Spleen (tissue), 11 donors: ENCODE data around the gene KTN1. TPM values are rescaled to one million over a fixed set of nuclear protein-coding genes. Genes with fewer than 3 reads are reported as not detected.

Source experiments
- DNase-seq: peaks from one replicate; pipeline ENCODE4 v3.0.0-alpha.2; 2020
- H3K27ac ChIP-seq, 8 donors: fragments of 200-600 bp; sonication (generic) in 7 of 8; 1 replicate in 4 of 8; 2 replicates in 4 of 8; pipeline versions ENCODE4 v1.5.0 to v1.8.0; 2016 to 2021; ENCODE audit warnings: inconsistent platforms in 4 of 8, mild to moderate bottlenecking in 4 of 8, moderate library complexity in 1 of 8
- H3K27me3 ChIP-seq, 7 donors: fragments of 200-600 bp; sonication (generic) in 6 of 7; replicated peaks in 1 of 7; 1 replicate in 4 of 7; 2 replicates in 3 of 7; pipeline versions ENCODE4 v1.5.0 to v1.8.0; 2016 to 2021; ENCODE audit warnings: inconsistent platforms in 3 of 7, mild to moderate bottlenecking in 1 of 7
- H3K36me3 ChIP-seq, 6 donors: fragments of 200-600 bp; sonication (generic) in 5 of 6; 1 replicate in 4 of 6; 2 replicates in 2 of 6; pipeline versions ENCODE4 v1.5.0 to v1.8.0; 2016 to 2021; ENCODE audit warnings: inconsistent platforms in 2 of 6
- H3K4me1 ChIP-seq, 6 donors: fragments of 200-600 bp; sonication (generic) in 5 of 6; 1 replicate in 3 of 6; 2 replicates in 3 of 6; pipeline versions ENCODE4 v1.5.0 to v1.8.0; 2016 to 2021; ENCODE audit warnings: inconsistent platforms in 3 of 6
- H3K4me3 ChIP-seq, 8 donors: fragments of 200-600 bp; sonication (generic) in 7 of 8; 1 replicate in 4 of 8; 2 replicates in 4 of 8; pipeline versions ENCODE4 v1.5.0 to v1.8.0; 2016 to 2021; ENCODE audit warnings: inconsistent platforms in 4 of 8, mild to moderate bottlenecking in 4 of 8, moderate library complexity in 2 of 8
- H3K9me3 ChIP-seq, 8 donors: fragments of 200-600 bp; sonication (generic) in 7 of 8; 1 replicate in 4 of 8; 2 replicates in 4 of 8; pipeline versions ENCODE4 v1.5.0 to v1.8.0; 2016 to 2021; ENCODE audit warnings: inconsistent platforms in 4 of 8
- CTCF ChIP-seq, 11 experiments: fragments of 200-600 bp in 7 of 11; fragments of 450-650 bp in 4 of 11; sonication (generic) in 4 of 11; IDR thresholded peaks in 8 of 11; conservative IDR thresholded peaks in 3 of 11; 1 replicate in 7 of 11; 2 replicates in 4 of 11; pipeline versions ENCODE4 v1.4.0 to v1.8.0; 2016 to 2021; ENCODE audit warnings: antibody characterized with exemption in 11 of 11, inconsistent platforms in 4 of 11, mild to moderate bottlenecking in 1 of 11
- POLR2A ChIP-seq, 3 donors: fragments of 450-650 bp; IDR thresholded peaks; one replicate each; pipeline ENCODE4 v1.5.1; 2017; ENCODE audit warnings: antibody characterized with exemption in 3 of 3, mild to moderate bottlenecking in 1 of 3
- POLR2AphosphoS5 ChIP-seq, 3 donors: sonication (generic); formaldehyde crosslinking; IDR thresholded peaks; one replicate each; pipeline ENCODE4 v1.5.1; 2017; ENCODE audit warnings: antibody characterized with exemption in 3 of 3
- WGBS, 5 donors: extraction: QIAGEN DNeasy Blood & Tissue Kit in 3 of 5; methylation state at CpG; one replicate each; pipeline versions ENCODE4 v1.1.5 to v1.1.7; 2013 to 2018; 5-methylcytosine and 5-hydroxymethylcytosine counted together
- intact Hi-C: fragments of 100-400 bp; cut with DNase I; formaldehyde crosslinking; loops from one replicate; pipeline ENCODE4 v1.15.0; 2023; ENCODE audit warnings: low total_unique reads
- polyA plus RNA-seq, 3 donors: library from polyadenylated mRNA; stranded (reverse); fragments of 200-250 nt; gene quantifications; one replicate each; pipeline ENCODE4 v1.2.1, GENCODE V29; 2013
- total RNA-seq, 7 donors: library from RNA; depleted of rRNA in 3 of 7; stranded (reverse); fragments of >200 nt in 3 of 7; fragmentation: NEBNext Ultra II Directional in 4 of 7; extraction: Animal tissue kit (Norgen Biotek cat#: 25700) in 4 of 7; gene quantifications; one replicate each; pipeline versions ENCODE4 v1.1.0 to v1.2.1, GENCODE V29; 2016 to 2021
- donor health status: healthy with polysubstance abuse.
- donor health status: DM: no; HTN: no; CAD: no; lungs with moderate emphysema.
- donor health status: DM: no; HTN: no; CAD: no.
- donor health status: Bipolar disorder and iron deficiency.
- donor health status: healthy.
- donor health status: DM: no; HTN: no; CAD: no.
- donor health status: DM: yes; HTN: yes; CAD: no.

The KTN1 gene
- total and polyA plus RNA-seq, 10 donors = 53.1 to 139 (median 114) TPM

GRCh38 chr14:55593698-55594097 is 13.7 kb downstream of the KTN1 start:
- intact Hi-C loops = no loop called here
- H3K9me3 ChIP-seq = peaks cover 0 to 14% (median 3%) of the 10 kb centered on the region in 8 donors
- H3K4me3 ChIP-seq = no peak overlapping the region
- no peaks in the 10 kb centered on the region for H3K27me3 ChIP-seq
- TF ChIP-seq POLR2A (IDR thresholded peaks at IDR 0.05) (no peak), POLR2AphosphoS5 (IDR thresholded peaks at IDR 0.05) (no peak), CTCF (IDR thresholded peaks at IDR 0.05 in 8 of 11, conservative IDR thresholded peaks at IDR 0.05 in 3 of 11) (no peak)
- WGBS, 5 donors = 64 to 71% (median 70%) methylated on average over 2 of the region's 2 CpGs
- no peak for DNase-seq
- no peaks in the 10 kb centered on the region for H3K36me3 ChIP-seq
- peaks cover 0 to 63% (median 26%) of the 10 kb centered on the region in 6 donors for H3K4me1 ChIP-seq
- H3K27ac ChIP-seq = no peak overlapping the region

- Histone ChIP-seq H3K9me3 (peaks cover 0 to 18% (median 3%) of the 10 kb centered on the region in 8 donors), H3K4me1 (peaks cover 6 to 52% (median 14%) of the 10 kb centered on the region in 6 donors), H3K27me3 (no peaks in the 10 kb centered on the region), H3K27ac (no peak overlapping the region), H3K36me3 (peaks cover 0 to 25% (median 2%) of the 10 kb centered on the region in 6 donors), H3K4me3 (no peak overlapping the region)
- DNase-seq = no peak
- TF ChIP-seq CTCF (IDR thresholded peaks at IDR 0.05 in 8 of 11, conservative IDR thresholded peaks at IDR 0.05 in 3 of 11) (no peak), POLR2A (IDR thresholded peaks at IDR 0.05) (no peak), POLR2AphosphoS5 (IDR thresholded peaks at IDR 0.05) (no peak)
- WGBS, 5 donors = 80 to 95% (median 90%) methylated on average over 14 of the region's 14 CpGs
- intact Hi-C loops = no loop called here
Observed at GRCh38 chr14:55599250-55599879, 19.4 kb downstream of the KTN1 start.

GRCh38 chr14:55600784-55601561 is 21.0 kb downstream of the KTN1 start:
- peaks cover 0 to 25% (median 2%) of the 10 kb centered on the region in 6 donors for H3K36me3 ChIP-seq
- no peak for TF ChIP-seq POLR2A (IDR thresholded peaks at IDR 0.05)
- no peak for TF ChIP-seq CTCF (IDR thresholded peaks at IDR 0.05 in 8 of 11, conservative IDR thresholded peaks at IDR 0.05 in 3 of 11)
- no peak for TF ChIP-seq POLR2AphosphoS5 (IDR thresholded peaks at IDR 0.05)
- no peak overlapping the region for H3K4me3 ChIP-seq
- no peaks in the 10 kb centered on the region for H3K27me3 ChIP-seq
- peaks cover 0 to 18% (median 3%) of the 10 kb centered on the region in 8 donors for H3K9me3 ChIP-seq
- peaks cover 6 to 62% (median 16%) of the 10 kb centered on the region in 6 donors for H3K4me1 ChIP-seq
- DNase-seq = no peak
- H3K27ac ChIP-seq = no peak overlapping the region
- 81 to 91% (median 89%) methylated on average over 5 of the region's 5 CpGs for WGBS, 5 donors
- intact Hi-C loops = no loop called here

- WGBS, 5 donors = 86 to 94% (median 88%) methylated on average over 4 of the region's 4 CpGs
- Histone ChIP-seq H3K27ac (no peak overlapping the region), H3K4me3 (no peak overlapping the region), H3K36me3 (peaks cover 0 to 26% (median 2%) of the 10 kb centered on the region in 6 donors), H3K27me3 (no peaks in the 10 kb centered on the region), H3K4me1 (peaks cover 6 to 86% (median 17%) of the 10 kb centered on the region in 6 donors), H3K9me3 (peaks cover 0 to 5% (median 0%) of the 10 kb centered on the region in 8 donors)
- DNase-seq = no peak
- no peak for TF ChIP-seq POLR2A (IDR thresholded peaks at IDR 0.05)
- no peak for TF ChIP-seq POLR2AphosphoS5 (IDR thresholded peaks at IDR 0.05)
- no peak for TF ChIP-seq CTCF (IDR thresholded peaks at IDR 0.05 in 8 of 11, conservative IDR thresholded peaks at IDR 0.05 in 3 of 11)
- intact Hi-C loops = no loop called here
Observed at GRCh38 chr14:55603401-55603953, 23.5 kb downstream of the KTN1 start.
